SK-N-SH treated with all-trans-retinoic acid at 6 μM for 48 hours (cell line): ENCODE data around the gene GZMA.

Experiments
- ATAC-seq: fragments of 200-7000 bp; cut with Tn5 transposase; 3 replicates; pipeline ENCODE4 v1.9.1; 2020; ENCODE audit warnings: mild to moderate bottlenecking, moderate library complexity
- BACH2 ChIP-seq: fragments of 250-450 bp; sonication (Bioruptor Pico); IDR thresholded peaks from 2 replicates; pipeline ENCODE4 v1.9.0; 2021; ENCODE audit warnings: mild to moderate bottlenecking, borderline replicate concordance
- ESRRG ChIP-seq: fragments of 250-450 bp; sonication (Bioruptor Pico); IDR thresholded peaks from 2 replicates; pipeline ENCODE4 v1.6.1; 2021; ENCODE audit warnings: mild to moderate bottlenecking
- GLIS3 ChIP-seq: fragments of 250-450 bp; sonication (Bioruptor Pico); IDR thresholded peaks from 2 replicates; pipeline ENCODE4 v1.5.0; 2020; ENCODE audit warnings: mild to moderate bottlenecking, moderate library complexity
- ISL1 ChIP-seq: fragments of 250-450 bp; sonication (Bioruptor Pico); IDR thresholded peaks from 2 replicates; pipeline ENCODE4 v2.1.2; 2022; ENCODE audit warnings: mild to moderate bottlenecking, moderate library complexity
- PPARA ChIP-seq: fragments of 250-450 bp; sonication (Bioruptor Pico); IDR thresholded peaks from 2 replicates; pipeline ENCODE4 v1.5.0; 2020; ENCODE audit warnings: mild to moderate bottlenecking, borderline replicate concordance
- SNAI2 ChIP-seq: fragments of 250-450 bp; sonication (Bioruptor Pico); IDR thresholded peaks from 2 replicates; pipeline ENCODE4 v1.5.0; 2020; ENCODE audit warnings: mild to moderate bottlenecking, moderate library complexity
- TCF4 ChIP-seq: fragments of 250-450 bp; sonication (Bioruptor Pico); IDR thresholded peaks from 2 replicates; pipeline ENCODE4 v1.8.0; 2021; ENCODE audit warnings: mild to moderate bottlenecking, moderate library complexity, borderline replicate concordance
- TOX ChIP-seq: fragments of 250-450 bp; sonication (Bioruptor Pico); IDR thresholded peaks from 2 replicates; pipeline ENCODE4 v1.8.0; 2021; ENCODE audit warnings: mild to moderate bottlenecking, moderate library complexity, borderline replicate concordance
- ZC3H10 ChIP-seq: fragments of 250-450 bp; sonication (Bioruptor Pico); IDR thresholded peaks from 2 replicates; pipeline ENCODE4 v1.5.1; 2021; ENCODE audit warnings: mild to moderate bottlenecking, moderate library complexity
- ZFP3 ChIP-seq: fragments of 250-450 bp; sonication (Bioruptor Pico); IDR thresholded peaks from 2 replicates; pipeline ENCODE4 v1.5.0; 2020; ENCODE audit warnings: mild to moderate bottlenecking, moderate library complexity
- ZNF565 ChIP-seq: fragments of 450-650 bp; formaldehyde crosslinking; conservative IDR thresholded peaks from 2 replicates; pipeline ENCODE4 v1.5.0; 2020; ENCODE audit warnings: low read depth, mild to moderate bottlenecking, moderate library complexity
- TF ChIP-seq, protein P1 (sequence below): fragments of 250-450 bp; sonication (Bioruptor Pico); IDR thresholded peaks from 2 replicates; pipeline ENCODE4 v1.5.1; 2020; ENCODE audit warnings: low read depth, mild to moderate bottlenecking, moderate library complexity
- TF ChIP-seq, protein P2 (sequence below): fragments of 250-450 bp; sonication (Bioruptor Pico); IDR thresholded peaks from 2 replicates; pipeline ENCODE4 v1.5.1; 2021; ENCODE audit warnings: mild to moderate bottlenecking, moderate library complexity
- TF ChIP-seq, protein P3 (sequence below): fragments of 250-450 bp; sonication (Bioruptor Pico); IDR thresholded peaks from 2 replicates; pipeline ENCODE4 v1.5.0; 2020; ENCODE audit warnings: mild to moderate bottlenecking, moderate library complexity
- TF ChIP-seq, protein P4 (sequence below): fragments of 250-450 bp; sonication (Bioruptor Pico); IDR thresholded peaks from 2 replicates; pipeline ENCODE4 v1.8.0; 2021; ENCODE audit warnings: low read depth, mild to moderate bottlenecking, moderate library complexity, borderline replicate concordance

GZMA gene

DNA sequence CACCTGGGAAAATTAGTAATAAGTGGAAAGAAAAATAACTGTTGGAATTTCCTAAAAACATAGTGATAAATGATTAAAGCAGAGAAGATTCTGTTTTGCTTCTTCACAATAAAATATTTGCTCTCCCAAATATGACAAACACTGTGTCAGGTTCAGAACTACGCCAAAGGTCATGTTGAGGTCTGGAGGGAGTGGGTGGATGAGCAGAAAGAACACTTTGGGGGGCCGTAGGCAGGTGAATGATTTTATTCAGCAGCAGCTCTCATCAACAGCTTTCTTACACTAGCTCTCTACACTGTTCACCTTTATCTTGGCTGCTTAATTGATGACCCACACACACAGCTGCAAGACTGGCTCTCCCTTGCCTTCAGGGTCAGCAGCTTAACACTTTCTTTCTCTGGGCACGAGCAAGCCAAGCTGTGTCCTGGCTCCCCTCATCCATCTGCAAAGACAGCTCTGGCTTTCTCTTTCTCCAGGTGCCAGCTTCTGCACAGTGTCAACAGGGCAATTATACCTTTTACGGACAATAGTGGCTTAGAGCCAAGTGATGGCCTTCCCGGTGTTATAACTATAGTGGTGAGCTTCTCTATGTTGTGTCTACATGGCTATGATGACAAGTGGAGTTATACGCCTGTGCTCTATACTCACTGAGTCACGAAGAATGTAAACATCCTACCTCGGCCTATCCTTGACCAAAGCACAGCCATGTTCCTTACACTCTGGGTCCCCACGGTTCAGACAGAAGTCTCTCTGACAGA lies 38.6 kb downstream of the GZMA start:
- no peak for ATAC-seq
- TF ChIP-seq, protein P1, sequence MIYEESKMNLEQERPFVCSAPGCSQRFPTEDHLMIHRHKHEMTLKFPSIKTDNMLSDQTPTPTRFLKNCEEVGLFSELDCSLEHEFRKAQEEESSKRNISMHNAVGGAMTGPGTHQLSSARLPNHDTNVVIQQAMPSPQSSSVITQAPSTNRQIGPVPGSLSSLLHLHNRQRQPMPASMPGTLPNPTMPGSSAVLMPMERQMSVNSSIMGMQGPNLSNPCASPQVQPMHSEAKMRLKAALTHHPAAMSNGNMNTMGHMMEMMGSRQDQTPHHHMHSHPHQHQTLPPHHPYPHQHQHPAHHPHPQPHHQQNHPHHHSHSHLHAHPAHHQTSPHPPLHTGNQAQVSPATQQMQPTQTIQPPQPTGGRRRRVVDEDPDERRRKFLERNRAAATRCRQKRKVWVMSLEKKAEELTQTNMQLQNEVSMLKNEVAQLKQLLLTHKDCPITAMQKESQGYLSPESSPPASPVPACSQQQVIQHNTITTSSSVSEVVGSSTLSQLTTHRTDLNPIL (CRISPR knock-in tag), result no peak
- TF ChIP-seq ISL1 (CRISPR knock-in tag) (no peak), GLIS3 (CRISPR knock-in tag) (no peak)

DNA sequence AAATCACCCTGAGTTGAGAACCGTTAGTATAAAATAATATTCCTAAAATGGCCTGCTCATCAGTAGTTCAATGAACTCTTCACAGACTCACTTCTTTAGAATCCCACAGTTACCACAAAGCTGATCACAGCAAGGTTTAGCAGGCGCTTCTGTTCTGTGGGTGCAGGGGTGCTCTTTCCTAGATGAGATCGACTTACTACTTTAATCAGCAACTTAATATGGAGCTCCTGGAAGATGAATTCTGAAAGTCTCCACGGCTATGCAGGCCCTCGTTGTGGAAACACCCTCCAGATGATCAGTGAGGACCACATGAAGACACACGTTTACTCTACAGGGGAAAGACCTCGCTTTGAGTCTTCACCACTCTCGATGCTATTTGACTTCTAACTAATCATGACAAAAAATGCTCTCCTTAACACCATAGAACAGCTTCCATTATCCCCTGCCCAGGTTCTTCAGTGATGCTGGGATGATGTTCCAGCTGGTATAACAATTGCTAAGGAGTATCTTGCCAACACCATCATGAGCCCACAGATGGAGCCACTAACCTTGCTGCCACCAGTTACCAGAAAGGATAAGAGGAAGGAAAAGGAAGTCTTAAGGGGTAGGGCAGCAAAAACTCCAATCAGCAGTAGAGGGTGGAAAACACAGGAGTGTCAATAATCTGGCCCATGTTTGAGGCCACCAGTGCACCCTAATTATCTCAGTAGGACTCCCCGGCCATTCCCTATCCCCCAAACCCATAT lies 39.7 kb downstream of the GZMA start:
- no peak for ATAC-seq
- TF ChIP-seq BACH2 (CRISPR knock-in tag) (no peak), TCF4 (CRISPR knock-in tag) (no peak), SNAI2 (CRISPR knock-in tag) (no peak)

DNA sequence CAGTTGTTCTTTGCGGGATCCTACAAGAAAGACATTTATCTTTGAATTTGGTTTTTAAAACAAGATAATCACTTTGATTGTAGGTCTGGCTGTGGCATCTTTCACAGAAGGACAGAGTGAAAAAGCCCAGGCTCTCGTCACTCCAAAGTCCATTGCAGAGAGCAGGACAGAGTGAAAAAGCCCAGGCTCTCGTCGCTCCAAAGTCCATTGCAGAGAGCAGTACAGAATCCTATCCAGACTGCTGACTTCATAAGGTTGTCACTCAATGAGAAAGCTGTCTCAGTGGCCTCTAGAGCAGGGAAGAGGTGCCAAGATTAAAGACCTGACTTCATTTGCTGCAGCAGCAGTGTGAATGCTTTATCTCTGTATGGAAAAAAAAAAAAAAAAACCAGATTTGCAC lies 41.2 kb downstream of the GZMA start:
- no peak for ATAC-seq

DNA sequence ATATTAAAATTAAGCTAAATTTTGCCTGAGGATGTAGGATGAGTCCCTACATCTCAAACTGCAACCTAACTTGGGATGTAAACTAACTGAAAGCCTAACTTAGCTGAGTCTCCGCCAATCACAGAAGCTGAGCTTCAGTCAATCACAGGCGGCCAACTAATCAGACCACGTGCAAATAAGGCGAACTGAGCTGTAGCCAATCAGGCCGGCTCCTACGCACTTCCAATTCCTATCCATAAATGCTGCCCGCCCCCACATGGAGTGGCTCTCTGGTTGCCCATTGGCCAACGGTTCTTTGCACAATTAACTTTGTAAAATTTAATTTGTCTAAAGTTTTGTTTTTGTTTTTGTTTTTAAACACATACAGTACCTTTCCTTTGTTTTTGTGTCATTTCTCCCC lies 43.6 kb downstream of the GZMA start:
- ATAC-seq, result peak; percentile 24; the same call in 1 of the 3 replicates
- TF ChIP-seq, protein P2, sequence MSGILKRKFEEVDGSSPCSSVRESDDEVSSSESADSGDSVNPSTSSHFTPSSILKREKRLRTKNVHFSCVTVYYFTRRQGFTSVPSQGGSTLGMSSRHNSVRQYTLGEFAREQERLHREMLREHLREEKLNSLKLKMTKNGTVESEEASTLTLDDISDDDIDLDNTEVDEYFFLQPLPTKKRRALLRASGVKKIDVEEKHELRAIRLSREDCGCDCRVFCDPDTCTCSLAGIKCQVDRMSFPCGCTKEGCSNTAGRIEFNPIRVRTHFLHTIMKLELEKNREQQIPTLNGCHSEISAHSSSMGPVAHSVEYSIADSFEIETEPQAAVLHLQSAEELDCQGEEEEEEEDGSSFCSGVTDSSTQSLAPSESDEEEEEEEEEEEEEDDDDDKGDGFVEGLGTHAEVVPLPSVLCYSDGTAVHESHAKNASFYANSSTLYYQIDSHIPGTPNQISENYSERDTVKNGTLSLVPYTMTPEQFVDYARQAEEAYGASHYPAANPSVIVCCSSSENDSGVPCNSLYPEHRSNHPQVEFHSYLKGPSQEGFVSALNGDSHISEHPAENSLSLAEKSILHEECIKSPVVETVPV (CRISPR knock-in tag), result no peak
- no peak for TF ChIP-seq ZFP3 (CRISPR knock-in tag)
- no peak for TF ChIP-seq BACH2 (CRISPR knock-in tag)
- no peak for TF ChIP-seq ESRRG (CRISPR knock-in tag)
- no peak for TF ChIP-seq TOX (CRISPR knock-in tag)
- TF ChIP-seq, protein P3, sequence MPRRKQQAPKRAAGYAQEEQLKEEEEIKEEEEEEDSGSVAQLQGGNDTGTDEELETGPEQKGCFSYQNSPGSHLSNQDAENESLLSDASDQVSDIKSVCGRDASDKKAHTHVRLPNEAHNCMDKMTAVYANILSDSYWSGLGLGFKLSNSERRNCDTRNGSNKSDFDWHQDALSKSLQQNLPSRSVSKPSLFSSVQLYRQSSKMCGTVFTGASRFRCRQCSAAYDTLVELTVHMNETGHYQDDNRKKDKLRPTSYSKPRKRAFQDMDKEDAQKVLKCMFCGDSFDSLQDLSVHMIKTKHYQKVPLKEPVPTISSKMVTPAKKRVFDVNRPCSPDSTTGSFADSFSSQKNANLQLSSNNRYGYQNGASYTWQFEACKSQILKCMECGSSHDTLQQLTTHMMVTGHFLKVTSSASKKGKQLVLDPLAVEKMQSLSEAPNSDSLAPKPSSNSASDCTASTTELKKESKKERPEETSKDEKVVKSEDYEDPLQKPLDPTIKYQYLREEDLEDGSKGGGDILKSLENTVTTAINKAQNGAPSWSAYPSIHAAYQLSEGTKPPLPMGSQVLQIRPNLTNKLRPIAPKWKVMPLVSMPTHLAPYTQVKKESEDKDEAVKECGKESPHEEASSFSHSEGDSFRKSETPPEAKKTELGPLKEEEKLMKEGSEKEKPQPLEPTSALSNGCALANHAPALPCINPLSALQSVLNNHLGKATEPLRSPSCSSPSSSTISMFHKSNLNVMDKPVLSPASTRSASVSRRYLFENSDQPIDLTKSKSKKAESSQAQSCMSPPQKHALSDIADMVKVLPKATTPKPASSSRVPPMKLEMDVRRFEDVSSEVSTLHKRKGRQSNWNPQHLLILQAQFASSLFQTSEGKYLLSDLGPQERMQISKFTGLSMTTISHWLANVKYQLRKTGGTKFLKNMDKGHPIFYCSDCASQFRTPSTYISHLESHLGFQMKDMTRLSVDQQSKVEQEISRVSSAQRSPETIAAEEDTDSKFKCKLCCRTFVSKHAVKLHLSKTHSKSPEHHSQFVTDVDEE, result no peak
- no peak for TF ChIP-seq ZNF565

More for the DNA sequence above, 41.2 kb downstream of the GZMA start:
- no peak for TF ChIP-seq ZNF565
- TF ChIP-seq, protein P3, result no peak
- TF ChIP-seq ZFP3 (CRISPR knock-in tag), result no peak
- TF ChIP-seq ISL1 (CRISPR knock-in tag), result no peak
- TF ChIP-seq ESRRG (CRISPR knock-in tag), result no peak
- TF ChIP-seq SNAI2 (CRISPR knock-in tag), result no peak
- TF ChIP-seq, protein P1 (CRISPR knock-in tag), result no peak
- TF ChIP-seq ZC3H10, result no peak
- no peak for TF ChIP-seq TCF4 (CRISPR knock-in tag)
- TF ChIP-seq GLIS3 (CRISPR knock-in tag), result no peak
- no peak for TF ChIP-seq PPARA (CRISPR knock-in tag)
- TF ChIP-seq, protein P2 (CRISPR knock-in tag), result no peak
- TF ChIP-seq, protein P4, sequence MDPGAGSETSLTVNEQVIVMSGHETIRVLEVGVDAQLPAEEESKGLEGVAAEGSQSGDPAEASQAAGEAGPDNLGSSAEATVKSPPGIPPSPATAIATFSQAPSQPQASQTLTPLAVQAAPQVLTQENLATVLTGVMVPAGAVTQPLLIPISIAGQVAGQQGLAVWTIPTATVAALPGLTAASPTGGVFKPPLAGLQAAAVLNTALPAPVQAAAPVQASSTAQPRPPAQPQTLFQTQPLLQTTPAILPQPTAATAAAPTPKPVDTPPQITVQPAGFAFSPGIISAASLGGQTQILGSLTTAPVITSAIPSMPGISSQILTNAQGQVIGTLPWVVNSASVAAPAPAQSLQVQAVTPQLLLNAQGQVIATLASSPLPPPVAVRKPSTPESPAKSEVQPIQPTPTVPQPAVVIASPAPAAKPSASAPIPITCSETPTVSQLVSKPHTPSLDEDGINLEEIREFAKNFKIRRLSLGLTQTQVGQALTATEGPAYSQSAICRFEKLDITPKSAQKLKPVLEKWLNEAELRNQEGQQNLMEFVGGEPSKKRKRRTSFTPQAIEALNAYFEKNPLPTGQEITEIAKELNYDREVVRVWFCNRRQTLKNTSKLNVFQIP (CRISPR knock-in tag), result no peak
